ENCODE measurements around the gene ARHGAP8.

The ARHGAP8 gene

DNA sequence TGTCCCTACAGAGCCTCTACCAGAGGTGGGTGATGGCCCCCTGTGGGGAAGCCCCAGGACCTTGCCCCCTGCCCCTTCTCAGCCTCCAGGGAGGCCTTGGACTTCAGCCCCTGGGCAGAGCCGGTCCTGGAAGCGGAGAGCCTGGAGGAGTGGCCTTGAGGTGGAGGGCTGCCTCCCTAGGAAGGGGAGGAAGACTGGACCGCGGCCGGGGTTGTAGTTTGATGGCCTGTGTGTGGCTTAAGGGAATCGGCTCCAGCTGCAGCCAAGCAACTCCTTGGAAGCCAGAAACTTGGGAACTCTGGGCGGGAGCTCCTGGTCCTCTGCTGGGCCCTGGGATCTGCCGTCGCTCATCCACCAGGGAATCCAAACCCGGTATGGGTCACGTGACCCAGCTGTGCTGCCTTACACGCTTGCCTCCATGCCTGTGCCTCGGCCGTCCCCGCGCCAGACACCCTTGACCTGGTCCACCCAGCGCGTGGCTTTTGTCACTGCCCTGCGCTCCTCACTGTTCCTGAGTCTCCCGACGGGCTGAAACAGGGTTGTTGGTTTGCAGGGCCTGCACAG lies 23.5 kb upstream of the ARHGAP8 start:
- no peak overlapping the region for H2BK120ac ChIP-seq (ENCODE audit: low read depth, low read length)
- no peak overlapping the region for H2AFZ ChIP-seq (ENCODE audit: low read depth, low read length)
- H3K27me3 ChIP-seq (ENCODE audit: control insufficient read depth in 1 of 2, insufficient read depth in 1 of 2, low read length in 2 of 2) = no peaks in the 10 kb centered on the region
- peaks cover 2% of the 10 kb centered on the region for H3K4me1 ChIP-seq (ENCODE audit: control insufficient read depth, insufficient read depth, low read depth, low read length)
- H3K4ac ChIP-seq (ENCODE audit: low read depth in 1 of 2, low read length in 2 of 2) = peak overlapping the region in 1 of 2 experiments; percentile 35
- H2BK5ac ChIP-seq (ENCODE audit: low read depth, low read length, poor library complexity, severe bottlenecking) = no peak overlapping the region
- peaks cover 14 to 86% of the 10 kb centered on the region in 2 experiments for H3K36me3 ChIP-seq (ENCODE audit: control insufficient read depth in 1 of 2, insufficient read depth in 2 of 2, low read depth in 1 of 2, low read length in 2 of 2)
- no peak overlapping the region for H3K23ac ChIP-seq (ENCODE audit: low read length in 2 of 2)
- H2BK15ac ChIP-seq (ENCODE audit: low read depth, poor library complexity, severe bottlenecking) = no peak overlapping the region
- H3K9ac ChIP-seq (ENCODE audit: low read length) = peak overlapping the region; percentile 26
- no peak overlapping the region for H4K91ac ChIP-seq (ENCODE audit: low read length)
- 81% methylated on average over 21 of the region's 21 CpGs for WGBS
- no peak overlapping the region for H3K4me2 ChIP-seq (ENCODE audit: low read length, poor library complexity, severe bottlenecking)
- H3K79me1 ChIP-seq (replicated peaks; ENCODE audit: low read length, poor library complexity, severe bottlenecking) = peaks cover 28% of the 10 kb centered on the region
- H3K18ac ChIP-seq (ENCODE audit: low read depth in 1 of 2, low read length in 2 of 2) = peak overlapping the region in 1 of 2 experiments; percentile 61
- H3K27ac ChIP-seq (ENCODE audit: low read length, poor library complexity, severe bottlenecking) = no peak overlapping the region
- DNase-seq = no peak
- no peak overlapping the region for H2BK12ac ChIP-seq (ENCODE audit: low read length in 2 of 2)
- no peak overlapping the region for H3K4me3 ChIP-seq (ENCODE audit: insufficient read depth in 1 of 2, low read depth in 1 of 2, low read length in 2 of 2)
- no peak overlapping the region for H4K8ac ChIP-seq (ENCODE audit: low read length)
- H3K9me3 ChIP-seq (ENCODE audit: control insufficient read depth, low read length) = no peaks in the 10 kb centered on the region
- H3K14ac ChIP-seq (ENCODE audit: low read length in 2 of 2) = no peak overlapping the region
- no peak overlapping the region for H2AK5ac ChIP-seq (ENCODE audit: low read length, severe bottlenecking)

DNA sequence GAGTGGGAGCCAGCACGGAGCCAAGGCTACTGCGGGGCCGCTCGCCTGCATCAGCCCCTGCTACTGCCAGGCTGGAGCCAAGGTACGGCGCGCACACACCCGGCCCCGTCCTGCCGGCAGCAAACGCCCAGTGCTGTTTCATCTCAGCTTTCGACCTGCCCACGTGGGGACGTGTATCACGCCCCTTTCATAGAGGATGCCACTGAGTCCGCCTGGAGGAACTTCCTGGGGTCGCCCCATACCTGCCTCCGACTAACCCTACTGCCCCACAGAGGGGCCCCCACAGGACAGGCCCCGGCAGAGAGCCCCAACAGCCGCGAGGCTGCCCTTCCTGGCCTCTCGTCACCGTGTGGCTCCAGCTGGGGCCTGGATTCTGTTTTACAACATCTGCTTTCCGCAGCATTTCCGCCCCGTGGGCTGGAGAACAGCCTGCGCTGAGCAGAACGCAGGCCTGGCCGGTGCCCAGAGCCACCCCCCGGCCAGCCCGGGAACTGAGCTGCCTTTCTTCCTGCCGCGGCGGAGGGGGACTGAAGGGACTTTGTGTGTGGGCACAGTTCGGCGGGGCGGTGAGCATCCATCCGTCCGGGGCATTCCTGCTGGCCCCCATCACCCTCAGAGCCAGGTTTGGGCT lies 22.9 kb upstream of the ARHGAP8 start:
- H3K4me3 ChIP-seq (ENCODE audit: insufficient read depth in 1 of 2, low read depth in 1 of 2, low read length in 2 of 2) = no peak overlapping the region
- peak overlapping the region; percentile 26 for H3K9ac ChIP-seq (ENCODE audit: low read length)
- H2AK5ac ChIP-seq (ENCODE audit: low read length, severe bottlenecking) = no peak overlapping the region
- H2BK15ac ChIP-seq (ENCODE audit: low read depth, poor library complexity, severe bottlenecking) = no peak overlapping the region
- H3K4ac ChIP-seq (ENCODE audit: low read depth in 1 of 2, low read length in 2 of 2) = peak overlapping the region in 1 of 2 experiments; percentile 35
- 70% methylated on average over 39 of the region's 39 CpGs for WGBS
- H3K79me1 ChIP-seq (replicated peaks; ENCODE audit: low read length, poor library complexity, severe bottlenecking) = peaks cover 27% of the 10 kb centered on the region
- H3K23ac ChIP-seq (ENCODE audit: low read length in 2 of 2) = no peak overlapping the region
- peak overlapping the region; percentile 45 for H4K8ac ChIP-seq (ENCODE audit: low read length)
- H3K27ac ChIP-seq (ENCODE audit: low read length, poor library complexity, severe bottlenecking) = no peak overlapping the region
- no peak overlapping the region for H2BK12ac ChIP-seq (ENCODE audit: low read length in 2 of 2)
- peak overlapping the region; percentile 34 for H4K91ac ChIP-seq (ENCODE audit: low read length)
- no peaks in the 10 kb centered on the region for H3K9me3 ChIP-seq (ENCODE audit: control insufficient read depth, low read length)
- H3K14ac ChIP-seq (ENCODE audit: low read length in 2 of 2) = no peak overlapping the region
- no peaks in the 10 kb centered on the region for H3K27me3 ChIP-seq (ENCODE audit: control insufficient read depth in 1 of 2, insufficient read depth in 1 of 2, low read length in 2 of 2)
- H2BK5ac ChIP-seq (ENCODE audit: low read depth, low read length, poor library complexity, severe bottlenecking) = no peak overlapping the region
- peak; percentile 57 for DNase-seq
- H3K4me2 ChIP-seq (ENCODE audit: low read length, poor library complexity, severe bottlenecking) = no peak overlapping the region
- H2BK120ac ChIP-seq (ENCODE audit: low read depth, low read length) = no peak overlapping the region
- H3K18ac ChIP-seq (ENCODE audit: low read depth in 1 of 2, low read length in 2 of 2) = no peak overlapping the region
- peaks cover 14 to 86% of the 10 kb centered on the region in 2 experiments for H3K36me3 ChIP-seq (ENCODE audit: control insufficient read depth in 1 of 2, insufficient read depth in 2 of 2, low read depth in 1 of 2, low read length in 2 of 2)
- H3K4me1 ChIP-seq (ENCODE audit: control insufficient read depth, insufficient read depth, low read depth, low read length) = peaks cover 2% of the 10 kb centered on the region
- no peak overlapping the region for H2AFZ ChIP-seq (ENCODE audit: low read depth, low read length)

DNA sequence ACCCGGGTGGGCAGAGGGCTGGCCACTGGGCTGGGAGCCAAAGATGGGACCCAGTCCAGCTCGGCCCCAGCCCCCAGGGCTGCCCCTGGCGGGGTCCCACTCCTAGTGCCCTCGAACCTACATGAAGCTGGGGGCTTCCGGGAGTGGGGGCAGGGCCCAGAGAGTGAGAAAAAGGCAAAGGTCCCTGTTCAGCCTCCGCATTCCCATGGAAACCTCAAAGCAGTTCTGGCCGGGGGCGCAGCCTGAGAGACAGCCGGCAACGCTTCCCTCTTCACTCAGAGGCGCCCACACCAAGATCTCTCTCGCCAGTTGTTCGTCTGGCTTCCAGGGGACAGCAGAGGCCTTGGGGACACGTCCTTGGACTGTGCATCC lies 22.4 kb upstream of the ARHGAP8 start:
- no peak overlapping the region for H4K8ac ChIP-seq (ENCODE audit: low read length)
- no peak overlapping the region for H3K27ac ChIP-seq (ENCODE audit: low read length, poor library complexity, severe bottlenecking)
- H3K4ac ChIP-seq (ENCODE audit: low read depth in 1 of 2, low read length in 2 of 2) = no peak overlapping the region
- WGBS = 77% methylated on average over 14 of the region's 14 CpGs
- no peak overlapping the region for H3K18ac ChIP-seq (ENCODE audit: low read depth in 1 of 2, low read length in 2 of 2)
- H2BK12ac ChIP-seq (ENCODE audit: low read length in 2 of 2) = no peak overlapping the region
- no peaks in the 10 kb centered on the region for H3K27me3 ChIP-seq (ENCODE audit: control insufficient read depth in 1 of 2, insufficient read depth in 1 of 2, low read length in 2 of 2)
- H3K36me3 ChIP-seq (ENCODE audit: control insufficient read depth in 1 of 2, insufficient read depth in 2 of 2, low read depth in 1 of 2, low read length in 2 of 2) = peaks cover 14 to 81% of the 10 kb centered on the region in 2 experiments
- H4K91ac ChIP-seq (ENCODE audit: low read length) = no peak overlapping the region
- H3K9ac ChIP-seq (ENCODE audit: low read length) = peak overlapping the region; percentile 26
- H3K4me3 ChIP-seq (ENCODE audit: insufficient read depth in 1 of 2, low read depth in 1 of 2, low read length in 2 of 2) = no peak overlapping the region
- no peak overlapping the region for H2AK5ac ChIP-seq (ENCODE audit: low read length, severe bottlenecking)
- peak overlapping the region; percentile 56 for H2BK15ac ChIP-seq (ENCODE audit: low read depth, poor library complexity, severe bottlenecking)
- no peak overlapping the region for H2AFZ ChIP-seq (ENCODE audit: low read depth, low read length)
- H2BK120ac ChIP-seq (ENCODE audit: low read depth, low read length) = no peak overlapping the region
- no peak overlapping the region for H2BK5ac ChIP-seq (ENCODE audit: low read depth, low read length, poor library complexity, severe bottlenecking)
- peaks cover 1% of the 10 kb centered on the region for H3K4me1 ChIP-seq (ENCODE audit: control insufficient read depth, insufficient read depth, low read depth, low read length)
- no peak overlapping the region for H3K23ac ChIP-seq (ENCODE audit: low read length in 2 of 2)
- H3K14ac ChIP-seq (ENCODE audit: low read length in 2 of 2) = no peak overlapping the region
- no peaks in the 10 kb centered on the region for H3K9me3 ChIP-seq (ENCODE audit: control insufficient read depth, low read length)
- peaks cover 23% of the 10 kb centered on the region for H3K79me1 ChIP-seq (replicated peaks; ENCODE audit: low read length, poor library complexity, severe bottlenecking)
- H3K4me2 ChIP-seq (ENCODE audit: low read length, poor library complexity, severe bottlenecking) = no peak overlapping the region
- DNase-seq = no peak

DNA sequence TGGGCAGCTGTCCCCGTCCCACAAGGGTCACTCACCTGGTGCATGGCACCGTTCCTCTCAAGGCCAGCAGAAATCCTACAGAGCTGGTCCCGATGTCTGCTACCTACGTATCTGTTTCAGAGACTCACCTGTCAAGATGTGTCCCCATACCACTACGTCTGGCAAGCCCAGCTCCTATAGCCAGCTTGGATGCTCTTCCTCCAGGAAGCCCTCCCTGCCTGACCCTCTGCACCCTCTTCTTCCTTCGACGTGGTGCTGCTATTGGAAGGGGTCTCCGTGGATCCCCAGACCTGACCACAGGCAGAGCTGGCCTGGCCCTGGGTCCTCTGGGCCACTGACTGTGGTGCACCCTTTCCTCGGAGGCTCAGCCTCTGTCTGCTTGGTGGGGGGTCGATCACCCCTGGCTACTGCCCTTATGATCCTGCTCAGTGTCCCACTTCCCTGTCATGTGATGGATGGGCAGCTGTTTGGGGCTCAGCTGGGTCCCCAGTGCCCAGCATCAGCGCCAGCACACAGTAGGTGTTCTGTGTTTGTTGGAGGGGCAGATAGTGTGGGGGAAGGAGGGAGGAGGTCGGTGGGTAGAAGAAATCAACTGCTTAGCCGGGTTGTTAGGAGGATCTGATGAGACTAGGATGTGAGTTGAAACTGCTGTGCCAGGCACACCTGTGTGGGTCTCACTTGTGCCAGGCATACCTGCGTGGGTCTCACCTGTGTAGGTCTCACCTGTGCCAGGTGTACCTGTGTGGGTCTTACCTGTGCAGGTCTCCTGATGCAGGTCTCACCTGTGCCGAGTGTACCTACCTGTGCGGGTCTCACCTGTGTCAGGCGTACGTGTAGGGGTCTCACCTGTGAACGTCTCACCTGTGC lies 21.7 kb upstream of the ARHGAP8 start:
- 92% methylated on average over 19 of the region's 19 CpGs for WGBS

More for the DNA sequence above, 21.7 kb upstream of the ARHGAP8 start:
- H4K91ac ChIP-seq (ENCODE audit: low read length) = no peak overlapping the region
- no peak overlapping the region for H2BK120ac ChIP-seq (ENCODE audit: low read depth, low read length)
- no peak overlapping the region for H3K4me2 ChIP-seq (ENCODE audit: low read length, poor library complexity, severe bottlenecking)
- no peaks in the 10 kb centered on the region for H3K9me3 ChIP-seq (ENCODE audit: control insufficient read depth, low read length)
- DNase-seq = no peak
- no peak overlapping the region for H3K4me3 ChIP-seq (ENCODE audit: insufficient read depth in 1 of 2, low read depth in 1 of 2, low read length in 2 of 2)
- no peaks in the 10 kb centered on the region for H3K27me3 ChIP-seq (ENCODE audit: control insufficient read depth in 1 of 2, insufficient read depth in 1 of 2, low read length in 2 of 2)
- no peak overlapping the region for H3K18ac ChIP-seq (ENCODE audit: low read depth in 1 of 2, low read length in 2 of 2)
- no peak overlapping the region for H3K14ac ChIP-seq (ENCODE audit: low read length in 2 of 2)
- no peak overlapping the region for H2BK15ac ChIP-seq (ENCODE audit: low read depth, poor library complexity, severe bottlenecking)
- no peak overlapping the region for H2BK5ac ChIP-seq (ENCODE audit: low read depth, low read length, poor library complexity, severe bottlenecking)
- no peak overlapping the region for H3K23ac ChIP-seq (ENCODE audit: low read length in 2 of 2)
- H3K9ac ChIP-seq (ENCODE audit: low read length) = no peak overlapping the region
- H2AK5ac ChIP-seq (ENCODE audit: low read length, severe bottlenecking) = no peak overlapping the region
- no peak overlapping the region for H4K8ac ChIP-seq (ENCODE audit: low read length)
- H3K4ac ChIP-seq (ENCODE audit: low read depth in 1 of 2, low read length in 2 of 2) = no peak overlapping the region
- peaks cover 14 to 73% of the 10 kb centered on the region in 2 experiments for H3K36me3 ChIP-seq (ENCODE audit: control insufficient read depth in 1 of 2, insufficient read depth in 2 of 2, low read depth in 1 of 2, low read length in 2 of 2)
- H2BK12ac ChIP-seq (ENCODE audit: low read length in 2 of 2) = no peak overlapping the region
- peaks cover 20% of the 10 kb centered on the region for H3K79me1 ChIP-seq (replicated peaks; ENCODE audit: low read length, poor library complexity, severe bottlenecking)
- H2AFZ ChIP-seq (ENCODE audit: low read depth, low read length) = no peak overlapping the region
- H3K27ac ChIP-seq (ENCODE audit: low read length, poor library complexity, severe bottlenecking) = no peak overlapping the region
- peaks cover under 1% of the 10 kb centered on the region for H3K4me1 ChIP-seq (ENCODE audit: control insufficient read depth, insufficient read depth, low read depth, low read length)

Measured in mesenchymal stem cell (in vitro differentiated cells and primary cell).